ENCODE results near the gene IRF7.
A peak's percentile ranks its signal among the peaks of the same experiment; 100 is the strongest.
"Not testable (repeated sequence)": the region's sequence is repeated elsewhere in the genome, so short reads cannot be mapped to it uniquely, and the experiment has no call there.

The IRF7 gene

GRCh38 chr11:581342-581741, 34.4 kb downstream of the IRF7 start:
- no peak for DNase-seq (ENCODE audit: low read depth)

- DNase-seq (ENCODE audit: low read depth) = no peak
Measured at GRCh38 chr11:579830-580601, 35.7 kb downstream of the IRF7 start.

GRCh38 chr11:578276-579035, 37.3 kb downstream of the IRF7 start:
- no peak for DNase-seq (ENCODE audit: low read depth)

GRCh38 chr11:577611-577894, 38.2 kb downstream of the IRF7 start:
- no peak for DNase-seq (ENCODE audit: low read depth)

GRCh38 chr11:576811-577610, 38.7 kb downstream of the IRF7 start:
- DNase-seq (ENCODE audit: low read depth) = peak; percentile 21

GRCh38 chr11:575996-576768, 39.6 kb downstream of the IRF7 start, which contains the start of gene PHRF1:
PHRF1 (plus strand) TSS chr11:576470; CDS start chr11:581513, 5,043 bp downstream.
- peak; percentile 95 for DNase-seq (ENCODE audit: low read depth)

- peak; percentile 34 for DNase-seq (ENCODE audit: low read depth)
Measured at GRCh38 chr11:575313-575995, 40.3 kb downstream of the IRF7 start.

- DNase-seq (ENCODE audit: low read depth) = no peak
Measured at GRCh38 chr11:574632-575312, 41.0 kb downstream of the IRF7 start.

GRCh38 chr11:574031-574570, 41.6 kb downstream of the IRF7 start:
- DNase-seq (ENCODE audit: low read depth) = not testable (repeated sequence)

GRCh38 chr11:573146-573759, 42.5 kb downstream of the IRF7 start:
- DNase-seq (ENCODE audit: low read depth) = no peak

- DNase-seq (ENCODE audit: low read depth) = no peak
Measured at GRCh38 chr11:571802-572185, 44.0 kb downstream of the IRF7 start.

- no peak for DNase-seq (ENCODE audit: low read depth)
Measured at GRCh38 chr11:569158-569885, 46.4 kb downstream of the IRF7 start.

- peak; percentile 94 for DNase-seq (ENCODE audit: low read depth)
Measured at GRCh38 chr11:568306-569157, 47.2 kb downstream of the IRF7 start.

- DNase-seq (ENCODE audit: low read depth) = no peak
Measured at GRCh38 chr11:567629-568292, 48.0 kb downstream of the IRF7 start.

- no peak for DNase-seq (ENCODE audit: low read depth)
Measured at GRCh38 chr11:567011-567628, 48.6 kb downstream of the IRF7 start.

- DNase-seq (ENCODE audit: low read depth) = no peak
Measured at GRCh38 chr11:565921-566509, 49.7 kb downstream of the IRF7 start.
